DMS79 treated with DMSO at 0.1 percent for 48 hours (cell line): ENCODE data around the gene C2CD3.
"Not testable (repeated sequence)": the region's sequence is repeated elsewhere in the genome, so short reads cannot be mapped to it uniquely, and the experiment has no call there.

Source experiments
- DNase-seq: peaks from one replicate; lab custom pipeline; 2025; lab: John Stamatoyannopoulos, UW

Gene C2CD3

DNA sequence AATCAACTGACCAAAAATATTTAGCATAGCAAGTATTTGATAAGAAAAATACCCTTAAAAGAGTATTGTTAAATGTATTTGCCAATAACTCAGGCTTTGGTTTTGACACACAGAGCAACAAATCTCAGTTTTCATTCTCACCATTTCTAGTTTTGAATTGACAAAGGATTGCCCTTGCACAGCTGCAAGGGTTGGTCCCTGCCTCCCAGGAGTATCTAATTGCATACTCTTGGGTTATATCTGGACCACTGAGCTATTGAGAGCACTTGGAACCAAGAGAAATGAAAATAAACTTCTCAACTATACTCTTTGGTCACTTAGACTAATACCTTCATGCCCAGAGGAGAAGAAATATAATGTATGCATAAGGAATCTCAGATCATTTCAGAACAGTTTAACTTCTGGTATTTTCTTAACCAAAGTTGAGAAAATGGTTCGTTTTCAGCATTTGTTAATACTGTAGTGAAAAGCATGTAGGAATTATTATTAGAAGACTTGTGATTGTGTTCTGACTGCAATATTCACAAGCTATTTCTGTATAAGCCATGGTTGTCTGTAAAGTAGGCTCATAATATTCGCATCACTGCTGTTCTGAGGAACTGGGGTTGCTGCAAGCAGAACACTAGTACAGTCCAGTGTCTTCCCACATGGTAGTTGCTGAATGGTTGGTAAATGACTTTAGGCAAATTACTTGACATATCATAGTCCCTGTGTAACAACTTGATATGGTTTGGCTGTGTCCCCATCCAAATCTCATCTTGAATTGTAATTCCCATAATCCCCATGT, 7.9 kb downstream of the C2CD3 start:
- peak; percentile 79 for DNase-seq

GRCh38 chr11:74159642-74160041, 11.2 kb downstream of the C2CD3 start:
- no peak for DNase-seq

- no peak for DNase-seq
These were observed 13.6 kb downstream of the C2CD3 start for GRCh38 chr11:74157169-74157568.

DNA sequence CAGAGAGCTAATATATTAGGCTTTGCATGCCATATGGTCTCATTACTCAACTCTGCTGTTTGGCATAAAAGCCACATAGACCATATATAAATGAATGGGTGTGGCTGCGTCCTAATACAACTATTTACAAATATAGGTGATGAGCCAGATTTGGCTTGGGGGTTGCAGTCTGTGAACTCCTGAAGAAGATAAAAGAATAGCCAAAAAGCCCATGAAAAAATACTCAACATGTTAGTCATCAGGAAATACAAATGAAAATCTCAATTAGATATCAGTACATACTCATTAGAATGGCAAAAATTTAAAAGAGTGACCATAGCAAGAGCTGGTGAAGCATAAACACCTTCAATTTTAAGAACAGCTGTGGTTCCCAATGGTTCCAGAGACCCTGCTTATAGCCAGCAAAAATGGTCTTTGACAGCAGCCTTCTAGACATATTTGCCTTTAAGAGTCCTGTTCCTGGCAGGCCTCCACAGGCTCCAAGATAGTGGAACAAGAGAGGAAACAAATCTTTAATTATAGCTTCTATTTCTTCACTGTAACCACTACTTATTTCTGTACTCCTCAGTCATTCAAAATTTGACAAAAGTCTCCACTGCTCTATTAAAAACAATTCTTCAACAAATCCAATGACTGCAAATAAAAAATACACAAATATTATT, 16.1 kb downstream of the C2CD3 start:
- DNase-seq = peak; percentile 56

DNA sequence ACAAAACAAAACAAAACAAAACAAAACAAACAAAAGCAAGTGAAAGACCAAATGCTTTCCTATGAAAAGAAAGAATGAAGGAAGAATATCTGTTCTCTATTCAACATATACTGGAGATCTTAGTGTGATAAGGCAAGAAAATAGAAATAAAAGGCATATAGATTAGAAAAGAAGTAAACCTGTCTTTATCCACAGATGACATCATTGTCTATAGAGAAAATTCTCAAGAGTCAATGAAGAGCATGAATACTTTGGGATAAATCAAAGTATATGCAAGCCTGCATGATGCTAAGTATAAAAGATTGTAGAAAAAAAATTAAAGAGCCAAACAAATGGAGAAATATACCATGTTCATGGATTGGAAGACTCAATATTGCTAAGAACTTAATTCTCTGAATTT, 17.6 kb downstream of the C2CD3 start:
- no peak for DNase-seq

GRCh38 chr11:74147199-74147929, 23.4 kb downstream of the C2CD3 start:
- no peak for DNase-seq

DNA sequence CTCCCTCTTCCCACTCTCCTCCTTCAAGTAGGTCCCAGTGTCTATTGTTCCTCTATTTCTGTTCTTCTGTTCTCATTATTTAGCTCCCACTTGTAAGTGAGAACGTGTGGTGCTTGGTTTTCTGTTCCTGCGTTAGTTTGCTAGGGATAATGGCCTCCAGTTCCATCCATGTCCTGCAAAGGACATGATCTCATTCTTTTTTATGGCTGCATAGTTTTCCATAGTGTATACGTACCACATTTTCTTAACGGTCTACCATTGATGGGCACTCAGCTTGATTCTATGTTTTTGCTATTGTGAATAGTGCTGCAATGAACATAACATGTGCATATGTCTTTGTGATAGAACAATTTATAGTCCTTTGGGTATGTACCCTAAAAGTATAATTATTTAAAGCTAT, 26.2 kb downstream of the C2CD3 start:
- DNase-seq = no peak

- no peak for DNase-seq
These were observed 28.2 kb downstream of the C2CD3 start for GRCh38 chr11:74142624-74143023.

DNA sequence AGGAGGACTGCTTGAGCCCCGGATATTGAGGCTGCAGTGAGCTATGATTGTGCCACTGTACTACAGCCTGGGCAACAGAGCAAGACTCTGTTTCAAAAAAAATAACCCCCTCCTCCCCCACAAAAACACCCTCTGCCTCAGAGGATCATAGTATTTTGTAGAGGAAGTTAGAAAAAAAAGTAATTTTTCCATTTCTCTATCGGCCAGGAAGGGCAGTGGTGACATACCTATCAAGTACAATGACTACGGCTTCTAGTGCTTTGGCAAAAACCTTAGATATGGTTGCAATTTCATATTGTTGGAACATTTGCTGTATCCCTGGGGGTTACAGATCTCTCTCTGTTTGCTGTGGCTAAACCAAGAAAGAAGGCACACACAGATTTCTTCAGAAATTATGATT, 28.9 kb downstream of the C2CD3 start:
- DNase-seq = no peak

DNA sequence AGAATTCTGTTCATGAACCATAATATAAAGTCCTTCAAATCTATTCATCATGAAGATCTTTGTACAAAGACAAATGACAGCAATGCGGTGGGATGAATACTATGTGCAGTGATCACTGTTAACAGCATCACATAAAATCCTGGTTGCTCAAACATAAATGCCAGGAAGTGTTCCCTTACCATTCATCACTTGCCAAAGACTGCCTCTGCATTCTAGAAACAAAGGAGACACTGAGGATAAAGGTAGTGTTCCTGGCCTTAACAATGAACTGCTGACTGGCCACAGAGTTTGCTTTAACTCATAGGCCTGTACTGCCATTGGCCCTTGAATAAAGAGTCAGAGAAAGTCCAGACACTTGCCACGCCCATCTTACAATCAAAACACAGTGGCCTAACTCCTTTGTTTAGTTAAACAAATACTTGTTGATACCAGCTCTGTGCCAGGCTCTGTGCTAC, 29.5 kb downstream of the C2CD3 start:
- DNase-seq = no peak

GRCh38 chr11:74139919-74140431, 30.8 kb downstream of the C2CD3 start:
- DNase-seq = not testable (repeated sequence)

- no peak for DNase-seq
These were observed 31.5 kb downstream of the C2CD3 start for GRCh38 chr11:74139151-74139918.

GRCh38 chr11:74138572-74138971, 32.2 kb downstream of the C2CD3 start:
- DNase-seq = no peak

- DNase-seq = no peak
These were observed 32.8 kb downstream of the C2CD3 start for GRCh38 chr11:74138021-74138420.

- peak; percentile 17 for DNase-seq
These were observed 35.5 kb downstream of the C2CD3 start for GRCh38 chr11:74135127-74135840.

DNA sequence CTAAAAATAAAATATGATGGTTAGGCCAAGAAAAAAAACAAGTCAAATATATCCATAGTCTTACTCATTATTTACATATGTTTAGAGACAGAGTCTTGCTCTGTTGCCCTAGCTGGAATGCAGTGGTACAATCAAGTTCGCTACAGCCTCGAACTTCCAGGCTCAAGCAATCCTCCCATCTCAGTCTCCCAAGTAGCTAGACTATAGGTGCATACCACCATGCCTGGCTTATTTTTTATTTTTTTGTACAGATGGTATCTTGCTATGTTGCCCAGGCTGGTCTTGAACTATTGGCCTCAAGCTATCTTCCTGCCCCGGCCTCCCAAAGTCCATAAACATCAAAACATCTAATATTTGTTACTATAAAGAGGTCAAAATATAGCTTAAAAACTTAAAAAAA, 36.1 kb downstream of the C2CD3 start:
- no peak for DNase-seq

GRCh38 chr11:74133436-74133835, 37.4 kb downstream of the C2CD3 start:
- no peak for DNase-seq

GRCh38 chr11:74132833-74133232, 38.0 kb downstream of the C2CD3 start:
- no peak for DNase-seq

DNA sequence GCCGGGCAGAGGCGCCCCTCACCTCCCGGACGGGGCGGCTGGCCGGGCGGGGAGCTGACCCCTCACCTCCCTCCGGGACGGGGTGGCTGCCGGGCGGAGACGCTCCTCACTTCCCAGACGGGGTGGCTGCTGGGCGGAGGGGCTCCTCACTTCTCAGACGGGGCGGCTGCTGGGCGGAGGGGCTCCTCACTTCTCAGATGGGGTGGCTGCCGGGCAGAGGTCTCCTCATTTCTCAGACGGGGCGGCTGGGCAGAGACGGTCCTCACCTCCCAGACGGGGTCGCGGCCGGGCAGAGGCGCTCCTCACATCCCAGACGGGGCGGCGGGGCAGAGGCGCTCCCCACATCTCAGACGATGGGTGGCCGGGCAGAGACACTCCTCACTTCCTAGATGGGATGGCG, 41.7 kb downstream of the C2CD3 start:
- not testable (repeated sequence) for DNase-seq

DNA sequence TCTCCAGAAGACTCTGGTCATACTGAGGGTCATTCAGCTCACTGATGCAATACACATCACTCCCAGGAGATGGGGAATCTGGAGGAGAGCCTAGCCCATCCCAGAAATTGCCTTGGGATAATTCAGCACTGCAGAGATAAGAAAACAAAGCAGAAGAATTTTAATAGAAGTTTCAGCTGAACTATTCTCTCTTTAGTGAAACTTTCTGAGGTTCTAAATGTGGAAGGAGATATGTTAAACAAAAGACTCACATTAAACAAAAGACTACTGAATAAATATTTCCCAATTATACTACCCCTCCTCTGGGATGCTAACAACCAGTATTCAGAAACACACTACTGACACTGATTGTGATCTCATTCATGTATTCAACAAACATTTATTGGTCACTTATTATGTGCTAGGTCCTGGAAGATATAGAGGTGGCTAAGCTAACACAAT, 47.8 kb downstream of the C2CD3 start:
- no peak for DNase-seq

DNA sequence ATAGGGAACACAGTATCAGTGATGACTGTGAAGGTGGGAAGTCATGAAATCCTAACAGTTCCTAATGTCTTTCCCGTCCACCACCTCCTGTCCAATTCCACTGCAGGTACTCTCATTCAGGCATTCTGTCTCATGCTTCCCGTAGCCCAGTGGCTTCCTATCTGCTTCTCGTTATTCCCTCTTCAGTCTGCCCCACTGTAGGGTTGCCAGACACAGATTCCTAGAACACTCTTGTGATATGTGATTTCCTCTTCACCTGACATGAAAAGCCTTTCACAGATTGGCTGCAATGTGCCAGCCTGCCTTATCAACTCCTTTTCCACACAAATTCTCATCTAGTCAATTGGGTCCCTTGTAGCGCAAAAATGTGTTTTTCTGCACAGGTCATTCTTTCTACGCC, 49.0 kb downstream of the C2CD3 start:
- no peak for DNase-seq
